Endothelial cell of umbilical vein (primary cell): ENCODE results near the gene MLLT1. TPM values are rescaled to one million over a fixed set of nuclear protein-coding genes. Genes with fewer than 3 reads are reported as not detected.

ENCODE experiments used
- BruUV-seq: library from RNA; stranded (reverse); fragments of 400-500 nt; replicated peaks from 2 replicates; lab custom pipeline; 2021; lab: Mats Ljungman, UMichigan
- CTCF ChIA-PET: fragments of 300-600, 350-600 bp; sonication (Branson Sonifier 250); formaldehyde crosslinking; loops from one replicate; lab custom pipeline; 2021; ENCODE audit warnings: antibody characterized with exemption, inconsistent platforms; lab: Charles Lee
- POLR2A ChIA-PET: fragments of 300-600, 350-600 bp; sonication (Branson Sonifier 250); formaldehyde crosslinking; loops from one replicate; lab custom pipeline; 2021; ENCODE audit warnings: antibody characterized with exemption, inconsistent platforms; lab: Charles Lee
- DNase-seq: peaks from one replicate; pipeline ENCODE4 v3.0.0-alpha.2; 2011; ENCODE audit warnings: low read depth, low spot score
- FAIRE-seq: peaks from 2 replicates; lab custom pipeline; 2011; peaks lifted over from hg19 to GRCh38; lab: Jason Lieb, UNC
- H2AFZ ChIP-seq: 2 replicates; pipeline ENCODE4 v1.6.0; 2012; ENCODE audit warnings: low read depth, low read length, control low read depth, inconsistent platforms
- H3K27ac ChIP-seq: 2 replicates; pipeline ENCODE4 v1.5.1; 2011; ENCODE audit warnings: low read depth, mild to moderate bottlenecking, control low read depth, low read length, moderate library complexity; ENCODE audit not compliant: insufficient read depth
- H3K27me3 ChIP-seq, 2 experiments: 2 replicates each; pipeline versions ENCODE4 v1.6.0 to v1.6.1; 2011; ENCODE audit warnings: low read length in 2 of 2, mixed read lengths in 1 of 2; ENCODE audit not compliant: control insufficient read depth in 2 of 2, insufficient read depth in 2 of 2
- H3K36me3 ChIP-seq, 2 experiments: 2 replicates in 1 of 2; 3 replicates in 1 of 2; pipeline ENCODE4 v1.5.1; 2011; ENCODE audit warnings: low read length in 2 of 2, mild to moderate bottlenecking in 1 of 2, moderate library complexity in 1 of 2; ENCODE audit not compliant: control insufficient read depth in 2 of 2, insufficient read depth in 2 of 2; ENCODE audit errors: extremely low read depth in 1 of 2
- H3K4me1 ChIP-seq: 3 replicates; pipeline ENCODE4 v1.5.1; 2011; ENCODE audit warnings: mild to moderate bottlenecking, low read length; ENCODE audit not compliant: control insufficient read depth, insufficient read depth; ENCODE audit errors: extremely low read depth
- H3K4me2 ChIP-seq: 2 replicates; pipeline ENCODE4 v1.6.1; 2011; ENCODE audit warnings: low read length, control low read depth, mixed read lengths; ENCODE audit not compliant: insufficient read depth
- H3K4me3 ChIP-seq, 3 experiments: fragments of 200-600 bp in 1 of 3; sonication (generic), shearing (Covaris generic) in 1 of 3; replicated peaks in 1 of 3; 2 replicates each; pipeline ENCODE4 v1.5.1; 2011 to 2016; ENCODE audit warnings: control low read depth in 3 of 3, low read length in 3 of 3, mild to moderate bottlenecking in 2 of 3, inconsistent platforms in 1 of 3, low read depth in 1 of 3, moderate library complexity in 1 of 3; ENCODE audit not compliant: insufficient read depth in 1 of 3
- H3K79me2 ChIP-seq: 2 replicates; pipeline ENCODE4 v1.6.0; 2012; ENCODE audit warnings: low read length, inconsistent platforms; ENCODE audit not compliant: control insufficient read depth, insufficient read depth
- H3K9ac ChIP-seq: replicated peaks from 2 replicates; pipeline ENCODE3; 2011; ENCODE audit warnings: low read length, control low read depth; ENCODE audit not compliant: insufficient read depth; ENCODE audit errors: extremely low read depth
- H3K9me1 ChIP-seq: replicated peaks from 3 replicates; pipeline ENCODE4 v1.6.0; 2011; ENCODE audit warnings: mild to moderate bottlenecking, low read length; ENCODE audit not compliant: control insufficient read depth, insufficient read depth; ENCODE audit errors: extremely low read depth
- H3K9me3 ChIP-seq: replicated peaks from 2 replicates; pipeline ENCODE4 v1.5.1; 2012; ENCODE audit warnings: low read length, inconsistent platforms; ENCODE audit not compliant: control insufficient read depth, insufficient read depth
- H4K20me1 ChIP-seq: replicated peaks from 2 replicates; pipeline ENCODE3; 2011; ENCODE audit warnings: mild to moderate bottlenecking, low read length; ENCODE audit not compliant: control insufficient read depth, insufficient read depth; ENCODE audit errors: extremely low read depth
- EZH2 ChIP-seq: IDR thresholded peaks from 2 replicates; pipeline ENCODE4 v1.6.1; 2012; ENCODE audit warnings: borderline replicate concordance, low read depth, mild to moderate bottlenecking, moderate library complexity, low read length, inconsistent platforms; ENCODE audit not compliant: severe bottlenecking
- FOS ChIP-seq: IDR thresholded peaks from 2 replicates; pipeline ENCODE4 v1.6.1; 2011; ENCODE audit warnings: mild to moderate bottlenecking, low read length, moderate library complexity, borderline replicate concordance; ENCODE audit not compliant: insufficient read depth
- GATA2 ChIP-seq: IDR thresholded peaks from 2 replicates; pipeline ENCODE4 v1.7.0; 2011; ENCODE audit warnings: low read depth, mild to moderate bottlenecking, moderate library complexity, mixed read lengths, low read length; ENCODE audit not compliant: insufficient read length, insufficient read depth
- JUN ChIP-seq: IDR thresholded peaks from 2 replicates; pipeline ENCODE4 v1.6.1; 2011; ENCODE audit warnings: borderline replicate concordance, low read depth; ENCODE audit not compliant: insufficient read length, insufficient read depth
- MAX ChIP-seq: IDR thresholded peaks from 2 replicates; pipeline ENCODE4 v1.6.1; 2011; ENCODE audit not compliant: insufficient read depth, insufficient read length
- MYC ChIP-seq: IDR thresholded peaks from one replicate; pipeline ENCODE4 v1.6.1; 2011; ENCODE audit warnings: mild to moderate bottlenecking, low read depth, low read length
- POLR2A ChIP-seq: IDR thresholded peaks from 2 replicates; pipeline ENCODE4 v1.6.1; 2012; ENCODE audit warnings: low read depth, mild to moderate bottlenecking, control low read depth, low read length
- POLR2AphosphoS5 ChIP-seq: IDR thresholded peaks from 2 replicates; pipeline ENCODE4 v1.6.1; 2012; ENCODE audit warnings: low read depth, mild to moderate bottlenecking, control low read depth, low read length, moderate library complexity; ENCODE audit not compliant: insufficient read depth
- dilution Hi-C: fragments of 300-500 bp; cut with MboI; formaldehyde crosslinking; loops from one replicate; pipeline ENCODE4 v1.15.0; 2019; ENCODE audit warnings: low sequenced_read_pairs; ENCODE audit not compliant: extremely low pct_ligation_motif_present
- intact Hi-C: fragments of 100-400 bp; cut with micrococcal nuclease; formaldehyde crosslinking; loops from one replicate; pipeline ENCODE4 v1.10.0; 2022
- polyA plus RNA-seq, 4 experiments: library from polyadenylated mRNA; depleted of rRNA in 3 of 4; stranded (reverse) in 3 of 4; unstranded in 1 of 4; fragments of >200 nt; gene quantifications; 2 replicates each; pipeline versions ENCODE4 v1.2.1 to v1.2.3, GENCODE V29; 2011 to 2012; ENCODE audit warnings: missing spikeins in 1 of 4
- total RNA-seq: library from RNA; stranded (reverse); gene quantifications from 2 replicates; pipeline ENCODE4 v1.2.3, GENCODE V29; 2021
- TF ChIP-seq, protein P1 (sequence below), 2 donors: IDR thresholded peaks; 1 replicate in 1 of 2; 2 replicates in 1 of 2; pipeline ENCODE4 v1.5.1; 2011; ENCODE audit warnings: low read length in 2 of 2, mild to moderate bottlenecking in 2 of 2, moderate library complexity in 2 of 2, control low read depth in 1 of 2, inconsistent platforms in 1 of 2, low read depth in 1 of 2; ENCODE audit not compliant: insufficient read depth in 1 of 2; ENCODE audit errors: extremely low read depth in 1 of 2

The MLLT1 gene
- total and polyA plus RNA-seq, 2 donors (not counting 3 experiments of a cell fraction or from before 2014, with no cell fraction given), result 43.9 to 84.8 TPM

GRCh38 chr19:6214881-6215541, 64.8 kb downstream of the MLLT1 start:
- FAIRE-seq, result no peak
- H3K9me1 ChIP-seq, result no peaks in the 10 kb centered on the region
- H3K4me1 ChIP-seq, result peaks cover 15% of the 10 kb centered on the region
- H3K4me3 ChIP-seq, result no peak overlapping the region
- H3K27me3 ChIP-seq, result no peaks in the 10 kb centered on the region
- H3K4me2 ChIP-seq, result no peak overlapping the region
- H4K20me1 ChIP-seq, result no peaks in the 10 kb centered on the region
- H3K27ac ChIP-seq, result no peak overlapping the region
- H3K79me2 ChIP-seq, result no peaks in the 10 kb centered on the region
- no peak overlapping the region for H2AFZ ChIP-seq
- no peak overlapping the region for H3K9ac ChIP-seq
- H3K9me3 ChIP-seq, result no peaks in the 10 kb centered on the region
- ChIA-PET CTCF (interaction anchor here (0.8 to 1.2 kb wide), 2 partner anchors 80 to 86 kb away, joined by 3 to 4 read pairs; no protein-coding TSS in a partner anchor), POLR2A (no interaction called here)
- no TSS peak for BruUV-seq
- dilution Hi-C loops (no loop called here), intact Hi-C loops (loop anchor here (5.0 kb wide), 1 partner anchor 168 kb away; no protein-coding TSS in a partner anchor)
- DNase-seq, result no peak
- peaks cover 3 to 41% of the 10 kb centered on the region in 2 experiments for H3K36me3 ChIP-seq
- no peak for TF ChIP-seq MYC
- TF ChIP-seq, protein P1, sequence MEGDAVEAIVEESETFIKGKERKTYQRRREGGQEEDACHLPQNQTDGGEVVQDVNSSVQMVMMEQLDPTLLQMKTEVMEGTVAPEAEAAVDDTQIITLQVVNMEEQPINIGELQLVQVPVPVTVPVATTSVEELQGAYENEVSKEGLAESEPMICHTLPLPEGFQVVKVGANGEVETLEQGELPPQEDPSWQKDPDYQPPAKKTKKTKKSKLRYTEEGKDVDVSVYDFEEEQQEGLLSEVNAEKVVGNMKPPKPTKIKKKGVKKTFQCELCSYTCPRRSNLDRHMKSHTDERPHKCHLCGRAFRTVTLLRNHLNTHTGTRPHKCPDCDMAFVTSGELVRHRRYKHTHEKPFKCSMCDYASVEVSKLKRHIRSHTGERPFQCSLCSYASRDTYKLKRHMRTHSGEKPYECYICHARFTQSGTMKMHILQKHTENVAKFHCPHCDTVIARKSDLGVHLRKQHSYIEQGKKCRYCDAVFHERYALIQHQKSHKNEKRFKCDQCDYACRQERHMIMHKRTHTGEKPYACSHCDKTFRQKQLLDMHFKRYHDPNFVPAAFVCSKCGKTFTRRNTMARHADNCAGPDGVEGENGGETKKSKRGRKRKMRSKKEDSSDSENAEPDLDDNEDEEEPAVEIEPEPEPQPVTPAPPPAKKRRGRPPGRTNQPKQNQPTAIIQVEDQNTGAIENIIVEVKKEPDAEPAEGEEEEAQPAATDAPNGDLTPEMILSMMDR (IDR thresholded peaks at IDR 0.05; ENCODE audit: extremely low read depth in 1 of 2, insufficient read depth in 1 of 2, low read depth in 1 of 2, low read length in 2 of 2), result no peak
- no peak for TF ChIP-seq POLR2A
- no peak for TF ChIP-seq FOS
- no peak for TF ChIP-seq MAX
- TF ChIP-seq POLR2AphosphoS5, result no peak
- TF ChIP-seq EZH2, result no peak
- TF ChIP-seq GATA2, result no peak
- no peak for TF ChIP-seq JUN
